Measurements from ENCODE around the gene RNASE4.

RNASE4 gene

GRCh38 chr14:20671597-20672283 lies 12.6 kb upstream of the RNASE4 start:
- no peak overlapping the region for H3K4me3 ChIP-seq (ENCODE audit: low read depth, low read length)

- H3K4me3 ChIP-seq (ENCODE audit: low read depth, low read length) = no peak overlapping the region
Observed at GRCh38 chr14:20675669-20676068, 8.7 kb upstream of the RNASE4 start.

GRCh38 chr14:20676072-20676471 lies 8.3 kb upstream of the RNASE4 start:
- H3K4me3 ChIP-seq (ENCODE audit: low read depth, low read length) = no peak overlapping the region

- H3K4me3 ChIP-seq (ENCODE audit: low read depth, low read length) = no peak overlapping the region
Observed at GRCh38 chr14:20679907-20680306, 4.5 kb upstream of the RNASE4 start.

- H3K4me3 ChIP-seq (ENCODE audit: low read depth, low read length) = peak overlapping the region; percentile 96
Observed at GRCh38 chr14:20680363-20680762, 4.0 kb upstream of the RNASE4 start.

- H3K4me3 ChIP-seq (ENCODE audit: low read depth, low read length) = peak overlapping the region; percentile 96
Observed at GRCh38 chr14:20680843-20681347, 3.5 kb upstream of the RNASE4 start.

- peak overlapping the region; percentile 96 for H3K4me3 ChIP-seq (ENCODE audit: low read depth, low read length)
Observed at GRCh38 chr14:20681348-20682126, 2.8 kb upstream of the RNASE4 start.

GRCh38 chr14:20682127-20682434 lies 2.3 kb upstream of the RNASE4 start:
- peak overlapping the region; percentile 96 for H3K4me3 ChIP-seq (ENCODE audit: low read depth, low read length)

- H3K4me3 ChIP-seq (ENCODE audit: low read depth, low read length) = peak overlapping the region; percentile 96
Observed at GRCh38 chr14:20682435-20683124, 1.8 kb upstream of the RNASE4 start.

GRCh38 chr14:20683125-20683890 lies 1.1 kb upstream of the RNASE4 start:
- H3K4me3 ChIP-seq (ENCODE audit: low read depth, low read length) = peak overlapping the region; percentile 96

GRCh38 chr14:20684662-20685456 lies 499 bp downstream of the RNASE4 start:
- H3K4me3 ChIP-seq (ENCODE audit: low read depth, low read length) = peak overlapping the region; percentile 96

- H3K4me3 ChIP-seq (ENCODE audit: low read depth, low read length) = no peak overlapping the region
Observed at GRCh38 chr14:20686386-20687143, 2.2 kb downstream of the RNASE4 start.

- no peak overlapping the region for H3K4me3 ChIP-seq (ENCODE audit: low read depth, low read length)
Observed at GRCh38 chr14:20687362-20688166, 3.2 kb downstream of the RNASE4 start.

GRCh38 chr14:20688167-20688839 lies 3.9 kb downstream of the RNASE4 start, which contains the start of gene ANG:
Gene ANG (plus strand): TSS chr14:20688764. CDS start chr14:20693565, 4,801 bp downstream.
- no peak within 1 kb of the TSS for H3K4me3 ChIP-seq (ENCODE audit: low read depth, low read length)

- no peak overlapping the region for H3K4me3 ChIP-seq (ENCODE audit: low read depth, low read length)
Observed at GRCh38 chr14:20690848-20691640, 6.7 kb downstream of the RNASE4 start.

- no peak overlapping the region for H3K4me3 ChIP-seq (ENCODE audit: low read depth, low read length)
Observed at GRCh38 chr14:20692116-20692751, 7.9 kb downstream of the RNASE4 start.

GRCh38 chr14:20696764-20697163 lies 12.4 kb downstream of the RNASE4 start:
- no peak overlapping the region for H3K4me3 ChIP-seq (ENCODE audit: low read depth, low read length)

Measured in iPS-11a (cell line).